Breast epithelium (tissue), 4 donors: ENCODE measurements around the gene NOTO. TPM values are rescaled to one million over a fixed set of nuclear protein-coding genes. Genes with fewer than 3 reads are reported as not detected.

Source experiments
- DNase-seq, 2 donors: peaks; one replicate each; pipeline ENCODE4 v3.0.0-alpha.2; 2019; ENCODE audit warnings: low spot score in 2 of 2
- H3K27ac ChIP-seq, 2 donors: fragments of 200-600 bp; sonication (generic) in 1 of 2; one replicate each; pipeline ENCODE4 v1.5.1; 2016 to 2019; ENCODE audit warnings: mild to moderate bottlenecking in 1 of 2
- H3K27me3 ChIP-seq, 2 donors: fragments of 200-600 bp; sonication (generic) in 1 of 2; one replicate each; pipeline versions ENCODE4 v1.5.1 to v1.6.0; 2017 to 2019; ENCODE audit warnings: control low read depth in 1 of 2, mild to moderate bottlenecking in 1 of 2
- H3K36me3 ChIP-seq: fragments of 200-600 bp; one replicate; pipeline ENCODE4 v1.5.1; 2019
- H3K4me1 ChIP-seq, 2 donors: fragments of 200-600 bp; sonication (generic); one replicate each; pipeline ENCODE4 v1.5.1; 2016 to 2019; ENCODE audit warnings: control low read depth in 1 of 2
- H3K4me3 ChIP-seq, 3 donors: fragments of 200-600 bp; sonication (generic); 1 replicate in 2 of 3; 2 replicates in 1 of 3; pipeline ENCODE4 v1.5.1; 2016 to 2019; ENCODE audit warnings: mild to moderate bottlenecking in 3 of 3, moderate library complexity in 2 of 3
- H3K9me3 ChIP-seq, 2 donors: fragments of 200-600 bp; sonication (generic) in 1 of 2; one replicate each; pipeline ENCODE4 v1.5.1; 2016 to 2019; ENCODE audit warnings: control low read depth in 1 of 2
- POLR2A ChIP-seq: fragments of 450-650 bp; IDR thresholded peaks from one replicate; pipeline ENCODE4 v1.6.1; 2016; ENCODE audit warnings: antibody characterized with exemption, mild to moderate bottlenecking, moderate library complexity
- POLR2AphosphoS5 ChIP-seq, 3 donors: sonication (generic); formaldehyde crosslinking; IDR thresholded peaks; one replicate each; pipeline ENCODE4 v1.6.1; 2017; ENCODE audit warnings: antibody characterized with exemption in 3 of 3
- intact Hi-C: fragments of 100-400 bp; cut with DNase I; formaldehyde crosslinking; loops from one replicate; pipeline ENCODE4 v1.15.1; 2023; ENCODE audit warnings: low total_unique reads
- total RNA-seq, 3 donors: library from RNA; depleted of rRNA; stranded (reverse); fragments of >200 nt; gene quantifications; one replicate each; pipeline ENCODE4 v1.1.0, GENCODE V29; 2016
- TF ChIP-seq, protein P1 (sequence below), 3 donors: fragments of 450-650 bp; IDR thresholded peaks; one replicate each; pipeline ENCODE4 v1.5.1; 2016 to 2017; ENCODE audit warnings: antibody characterized with exemption in 3 of 3, mild to moderate bottlenecking in 3 of 3, moderate library complexity in 3 of 3

The NOTO gene
- total RNA-seq, 3 donors from 2014 or later: not detected

DNA sequence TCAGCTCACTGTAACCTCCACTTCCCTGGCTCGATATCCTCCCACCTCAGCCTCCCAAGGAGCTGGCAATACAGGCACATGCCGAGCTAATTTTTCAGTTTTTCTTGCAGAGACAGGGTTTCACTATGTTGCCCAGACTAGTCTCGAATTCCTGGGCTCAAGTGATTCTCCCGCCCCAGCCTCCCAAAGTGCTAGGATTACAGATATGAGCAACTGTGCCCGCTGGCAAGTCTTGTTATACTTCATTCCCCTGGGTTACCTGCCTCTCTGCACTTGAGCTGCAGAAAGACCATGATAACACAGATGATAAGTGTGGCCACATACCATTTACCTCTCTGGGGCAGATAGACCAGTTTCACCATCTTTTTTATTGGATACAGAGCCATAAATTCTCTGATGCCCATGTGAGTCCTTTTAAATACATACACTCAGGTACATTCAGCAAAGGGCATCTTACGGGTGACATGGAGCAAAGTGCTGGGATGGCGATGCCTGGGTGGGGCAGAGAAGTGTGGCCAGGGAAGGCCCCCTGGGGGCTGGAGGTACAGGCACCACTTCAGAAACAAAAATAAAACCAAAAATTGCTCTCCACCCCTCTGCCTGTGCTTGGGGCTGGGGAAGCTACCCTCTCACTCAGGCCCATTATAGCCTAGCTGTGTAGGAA is 52.1 kb downstream of the NOTO start:
- TF ChIP-seq POLR2AphosphoS5 (IDR thresholded peaks at IDR 0.05) (no peak), POLR2A (no peak)
- TF ChIP-seq, protein P1, sequence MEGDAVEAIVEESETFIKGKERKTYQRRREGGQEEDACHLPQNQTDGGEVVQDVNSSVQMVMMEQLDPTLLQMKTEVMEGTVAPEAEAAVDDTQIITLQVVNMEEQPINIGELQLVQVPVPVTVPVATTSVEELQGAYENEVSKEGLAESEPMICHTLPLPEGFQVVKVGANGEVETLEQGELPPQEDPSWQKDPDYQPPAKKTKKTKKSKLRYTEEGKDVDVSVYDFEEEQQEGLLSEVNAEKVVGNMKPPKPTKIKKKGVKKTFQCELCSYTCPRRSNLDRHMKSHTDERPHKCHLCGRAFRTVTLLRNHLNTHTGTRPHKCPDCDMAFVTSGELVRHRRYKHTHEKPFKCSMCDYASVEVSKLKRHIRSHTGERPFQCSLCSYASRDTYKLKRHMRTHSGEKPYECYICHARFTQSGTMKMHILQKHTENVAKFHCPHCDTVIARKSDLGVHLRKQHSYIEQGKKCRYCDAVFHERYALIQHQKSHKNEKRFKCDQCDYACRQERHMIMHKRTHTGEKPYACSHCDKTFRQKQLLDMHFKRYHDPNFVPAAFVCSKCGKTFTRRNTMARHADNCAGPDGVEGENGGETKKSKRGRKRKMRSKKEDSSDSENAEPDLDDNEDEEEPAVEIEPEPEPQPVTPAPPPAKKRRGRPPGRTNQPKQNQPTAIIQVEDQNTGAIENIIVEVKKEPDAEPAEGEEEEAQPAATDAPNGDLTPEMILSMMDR (IDR thresholded peaks at IDR 0.05): no peak
- DNase-seq: no peak
- intact Hi-C loops: no loop called here
- H3K4me3 ChIP-seq: no peak overlapping the region
- no peaks in the 10 kb centered on the region for H3K4me1 ChIP-seq
- no peaks in the 10 kb centered on the region for H3K9me3 ChIP-seq
- H3K36me3 ChIP-seq: peaks cover 11% of the 10 kb centered on the region
- H3K27ac ChIP-seq: no peak overlapping the region
- H3K27me3 ChIP-seq: no peaks in the 10 kb centered on the region

DNA sequence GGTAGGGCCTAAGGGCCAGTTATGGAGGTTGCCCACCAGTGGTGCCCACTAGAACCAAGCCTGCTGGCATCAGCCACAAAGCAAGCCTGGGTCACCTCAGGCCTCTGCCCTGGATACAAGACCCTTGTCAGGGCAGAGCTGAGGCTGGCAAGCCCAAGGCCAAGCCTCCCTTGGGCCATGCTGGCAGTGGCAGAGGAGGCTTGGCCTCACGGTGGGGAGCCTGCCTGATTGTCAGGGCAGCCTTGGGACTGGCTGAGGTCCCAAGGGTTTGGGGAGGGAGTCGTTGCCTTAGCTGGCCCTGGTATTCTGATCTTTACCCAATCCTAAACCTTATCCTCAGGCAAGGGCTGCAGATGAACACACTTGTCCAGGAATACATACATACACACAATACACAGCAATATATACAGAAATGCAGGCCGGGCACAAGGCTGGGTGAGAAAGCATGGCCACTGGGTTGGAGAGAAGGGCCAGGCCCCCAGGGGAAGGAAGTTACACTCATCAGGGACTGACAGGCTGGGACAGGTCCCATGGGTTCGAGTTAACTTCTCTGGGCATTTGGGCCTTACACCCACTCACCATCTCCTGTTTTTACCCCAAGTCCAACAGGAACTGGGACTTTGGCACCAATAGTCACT is 52.8 kb downstream of the NOTO start:
- Histone ChIP-seq H3K4me1 (no peaks in the 10 kb centered on the region), H3K9me3 (no peaks in the 10 kb centered on the region), H3K36me3 (peaks cover 11% of the 10 kb centered on the region), H3K4me3 (no peak overlapping the region), H3K27me3 (no peaks in the 10 kb centered on the region), H3K27ac (no peak overlapping the region)
- intact Hi-C loops: no loop called here
- no peak for DNase-seq
- no peak for TF ChIP-seq POLR2AphosphoS5 (IDR thresholded peaks at IDR 0.05)
- TF ChIP-seq, protein P1 (IDR thresholded peaks at IDR 0.05): no peak
- TF ChIP-seq POLR2A: no peak

DNA sequence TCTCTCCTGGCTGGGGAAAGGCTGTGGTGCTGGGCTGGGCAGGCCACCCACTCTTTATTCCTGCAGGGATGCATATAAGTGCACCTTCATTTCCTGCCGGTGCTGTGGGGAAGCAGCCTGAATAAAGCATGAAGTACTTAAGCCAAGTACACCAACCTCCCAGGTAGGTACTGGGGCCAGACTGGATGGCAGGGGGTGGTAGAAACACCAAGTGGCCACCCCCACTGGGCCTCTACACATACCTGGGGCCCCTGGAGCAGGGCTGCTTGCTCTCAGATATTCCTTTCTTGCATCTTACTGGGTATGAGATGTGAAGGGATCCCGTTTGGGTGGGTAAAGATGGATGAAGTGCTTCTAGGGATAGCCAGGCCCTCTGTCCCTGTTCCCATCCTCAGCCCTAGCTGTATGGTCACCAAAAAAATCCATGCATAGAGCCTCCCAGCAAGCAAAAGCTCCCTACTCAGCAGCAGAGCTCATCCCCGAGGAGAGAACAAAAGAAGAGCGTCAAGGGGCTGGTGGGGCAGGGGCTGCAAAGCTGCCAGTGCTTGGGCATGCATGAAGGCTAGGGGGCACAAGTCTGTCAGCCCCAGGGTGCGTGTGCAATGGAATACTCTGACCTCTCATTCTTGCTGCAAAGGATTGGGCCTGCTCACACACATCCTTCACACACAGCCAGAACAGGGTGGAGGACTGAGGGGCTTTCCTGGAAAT is 53.7 kb downstream of the NOTO start:
- no peak for DNase-seq
- H3K9me3 ChIP-seq: no peaks in the 10 kb centered on the region
- peaks cover 11% of the 10 kb centered on the region for H3K36me3 ChIP-seq
- TF ChIP-seq POLR2A: no peak
- no peak for TF ChIP-seq POLR2AphosphoS5 (IDR thresholded peaks at IDR 0.05)
- TF ChIP-seq, protein P1 (IDR thresholded peaks at IDR 0.05): no peak
- no peak overlapping the region for H3K27ac ChIP-seq
- no peak overlapping the region for H3K4me3 ChIP-seq
- H3K27me3 ChIP-seq: no peaks in the 10 kb centered on the region
- no peaks in the 10 kb centered on the region for H3K4me1 ChIP-seq
- intact Hi-C loops: no loop called here

DNA sequence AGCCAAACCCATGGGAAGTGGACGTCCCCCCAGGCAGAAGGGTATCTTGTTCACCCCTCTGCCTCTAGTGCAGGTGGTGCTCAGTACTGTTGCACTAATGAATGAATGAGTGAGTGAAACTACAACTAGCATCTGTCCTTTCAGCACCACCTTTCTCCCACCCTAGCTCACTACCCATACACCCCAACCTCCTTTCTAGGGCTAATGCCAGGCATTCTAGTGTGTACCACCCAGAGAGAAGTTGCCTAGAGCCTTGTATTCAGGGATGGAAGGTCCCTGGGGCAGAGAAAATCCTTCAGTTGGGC is 54.2 kb downstream of the NOTO start:
- no peaks in the 10 kb centered on the region for H3K27me3 ChIP-seq
- no peak overlapping the region for H3K27ac ChIP-seq
- peaks cover 11% of the 10 kb centered on the region for H3K36me3 ChIP-seq
- DNase-seq: no peak
- no peaks in the 10 kb centered on the region for H3K4me1 ChIP-seq
- TF ChIP-seq POLR2AphosphoS5 (IDR thresholded peaks at IDR 0.05): no peak
- no peak for TF ChIP-seq POLR2A
- TF ChIP-seq, protein P1 (IDR thresholded peaks at IDR 0.05): no peak
- intact Hi-C loops: no loop called here
- no peaks in the 10 kb centered on the region for H3K9me3 ChIP-seq
- H3K4me3 ChIP-seq: no peak overlapping the region

DNA sequence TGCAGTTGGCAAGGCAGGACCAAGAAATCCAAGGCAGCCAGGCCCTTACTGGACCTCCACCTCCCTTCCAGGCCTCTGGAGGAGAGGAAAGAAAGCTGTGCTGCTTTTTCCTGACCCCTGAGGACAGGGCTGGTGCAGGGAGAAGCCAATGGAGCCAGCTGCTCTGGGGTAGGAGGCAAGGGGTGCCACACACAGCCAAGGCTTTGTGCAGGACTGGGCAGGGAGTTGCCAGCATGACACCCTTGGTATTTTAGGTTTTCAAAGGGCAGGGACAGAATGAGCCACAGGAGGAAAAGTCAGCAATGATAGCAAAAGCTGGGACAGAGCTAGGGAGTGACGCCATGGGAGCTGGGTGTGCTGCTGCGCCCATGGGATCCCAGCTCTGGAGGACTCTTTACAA is 54.6 kb downstream of the NOTO start:
- DNase-seq: no peak
- intact Hi-C loops: no loop called here
- Histone ChIP-seq H3K9me3 (no peaks in the 10 kb centered on the region), H3K4me3 (no peak overlapping the region), H3K36me3 (peaks cover 8% of the 10 kb centered on the region), H3K27me3 (no peaks in the 10 kb centered on the region), H3K27ac (no peak overlapping the region), H3K4me1 (no peaks in the 10 kb centered on the region)
- TF ChIP-seq POLR2AphosphoS5 (IDR thresholded peaks at IDR 0.05): no peak
- TF ChIP-seq, protein P1 (IDR thresholded peaks at IDR 0.05): no peak
- TF ChIP-seq POLR2A: no peak
